H1 (cell line): Measurements from ENCODE around the gene KCNC1. TPM values are rescaled to one million over a fixed set of nuclear protein-coding genes. Genes with fewer than 3 reads are reported as not detected.

Experiments
- KDM4A ChIP-seq: IDR thresholded peaks from one replicate; pipeline ENCODE4 v1.7.1; 2012; ENCODE audit warnings: low read depth, mild to moderate bottlenecking, moderate library complexity, low read length, inconsistent platforms; ENCODE audit not compliant: severe bottlenecking
- RBBP5 ChIP-seq: IDR thresholded peaks from 2 replicates; pipeline ENCODE4 v1.7.1; 2012; ENCODE audit warnings: low read depth, mild to moderate bottlenecking, inconsistent platforms, low read length, moderate library complexity, borderline replicate concordance
- polyA plus RNA-seq, 7 experiments: library from polyadenylated mRNA; depleted of rRNA in 3 of 7; stranded (reverse) in 5 of 7; unstranded in 2 of 7; fragments of >200 nt in 5 of 7; fragments of 200-250 nt in 2 of 7; gene quantifications; 1 replicate in 5 of 7; 2 replicates in 1 of 7; 4 replicates in 1 of 7; pipeline versions ENCODE4 v1.2.1 to v1.2.3, GENCODE V29; 2011 to 2013; ENCODE audit warnings: missing spikeins in 2 of 7, mixed read lengths in 2 of 7
- total RNA-seq: library from RNA; stranded (reverse); fragmentation: NEBNext Ultra II Directional; extraction: Animal tissue kit (Norgen Biotek cat#: 25700); gene quantifications from 2 replicates; pipeline ENCODE4 v1.2.1, GENCODE V29; 2021

The KCNC1 gene
- total and polyA plus RNA-seq, 2 of the 8 experiments (the other 6 are each of a cell fraction or from before 2014, with no cell fraction given): 0.11 to 0.26 TPM

- TF ChIP-seq KDM4A (peak; percentile 25), RBBP5 (0 out of 2 replicates have a peak, but pooled peaks have one; percentile 21)
These were observed at the start of gene KCNC1 (continued) for GRCh38 chr11:17734418-17734911.
